ENCODE measurements around the gene GNB5.

The GNB5 gene

GRCh38 chr15:52153900-52154895, 37.0 kb downstream of the GNB5 start:
- in situ Hi-C loops (cut with MboI; ENCODE audit: low pct_unique_long_range_greater_than_20kb, low sequenced_read_pairs) = no loop called here
- DNase-seq = no peak

DNA sequence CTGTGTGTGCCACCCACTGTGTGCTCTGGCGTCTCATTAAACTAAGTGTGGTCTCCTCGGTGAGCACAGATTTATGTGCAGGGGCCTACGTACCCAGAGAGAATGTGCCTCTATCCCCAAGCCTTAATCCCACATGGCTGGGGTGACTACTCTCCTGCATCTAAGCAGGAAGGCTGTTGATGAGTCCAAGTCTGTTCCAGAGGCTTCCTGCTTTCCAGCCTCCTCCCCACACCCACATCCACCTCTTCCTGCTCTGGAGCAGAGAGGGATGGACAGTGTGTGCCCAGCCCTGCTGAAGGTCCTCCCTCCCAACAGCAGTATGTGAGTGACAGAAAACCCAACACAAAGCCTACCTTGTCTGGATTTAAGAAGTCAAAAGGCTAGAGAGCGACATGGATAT, 39.8 kb downstream of the GNB5 start:
- in situ Hi-C loops (cut with MboI; ENCODE audit: low pct_unique_long_range_greater_than_20kb, low sequenced_read_pairs) = no loop called here
- no peak for DNase-seq

DNA sequence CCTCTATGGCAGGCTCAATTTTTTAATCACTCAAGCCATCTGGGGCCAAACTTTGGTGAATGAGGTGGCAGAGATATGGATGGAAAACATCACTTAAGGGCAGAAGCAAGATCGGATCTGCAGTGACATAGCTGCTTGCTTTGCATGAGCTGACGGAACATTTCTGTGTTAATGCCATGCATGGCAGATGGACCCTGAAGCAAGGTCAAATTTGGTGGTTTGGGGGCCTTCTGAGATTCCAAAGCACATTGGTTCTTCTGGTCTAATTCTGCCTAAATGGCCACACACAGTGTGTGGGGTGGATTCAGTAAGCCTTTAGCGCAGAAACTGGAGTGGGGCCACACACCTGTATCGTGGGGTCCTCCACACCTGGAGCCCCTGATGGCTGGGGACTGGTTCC, 40.3 kb downstream of the GNB5 start:
- DNase-seq = no peak
- in situ Hi-C loops (cut with MboI; ENCODE audit: low pct_unique_long_range_greater_than_20kb, low sequenced_read_pairs) = no loop called here

DNA sequence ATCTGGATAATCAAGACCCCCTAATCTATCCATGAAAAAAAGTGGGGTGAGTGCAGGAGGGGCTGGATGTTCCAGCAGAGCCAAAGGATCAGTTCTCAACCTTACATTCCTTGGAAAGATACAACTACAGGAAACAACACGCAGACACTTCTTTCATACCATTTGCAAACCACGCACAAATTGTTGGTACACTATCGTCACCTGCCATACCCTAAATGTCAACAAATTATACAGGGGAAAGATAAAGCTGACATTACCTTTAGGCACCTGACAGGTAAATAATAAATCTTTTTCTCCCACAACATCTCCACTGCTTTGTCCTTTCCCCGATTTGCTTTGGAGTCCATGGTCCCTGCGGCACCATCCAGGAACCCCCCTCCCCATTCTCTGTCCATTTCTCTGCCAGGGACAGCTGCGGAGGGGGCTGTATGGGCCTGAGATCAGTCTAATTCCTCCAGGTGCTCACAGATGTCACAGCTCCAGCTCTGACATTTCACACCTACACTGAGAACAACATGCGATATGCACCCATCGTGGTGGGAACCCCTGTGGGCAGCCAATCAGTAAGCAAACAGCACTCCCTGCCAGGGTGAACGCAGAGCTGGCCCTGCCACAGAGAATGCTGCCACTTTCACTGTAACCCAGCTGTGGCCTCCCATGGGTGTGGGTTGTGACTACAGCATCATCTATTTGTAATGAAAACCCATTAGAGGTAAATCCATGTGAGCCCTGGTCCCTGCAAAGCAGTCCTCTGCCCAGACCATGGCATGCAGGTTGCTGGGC, 41.0 kb downstream of the GNB5 start:
- in situ Hi-C loops (cut with MboI; ENCODE audit: low pct_unique_long_range_greater_than_20kb, low sequenced_read_pairs) = no loop called here

DNA sequence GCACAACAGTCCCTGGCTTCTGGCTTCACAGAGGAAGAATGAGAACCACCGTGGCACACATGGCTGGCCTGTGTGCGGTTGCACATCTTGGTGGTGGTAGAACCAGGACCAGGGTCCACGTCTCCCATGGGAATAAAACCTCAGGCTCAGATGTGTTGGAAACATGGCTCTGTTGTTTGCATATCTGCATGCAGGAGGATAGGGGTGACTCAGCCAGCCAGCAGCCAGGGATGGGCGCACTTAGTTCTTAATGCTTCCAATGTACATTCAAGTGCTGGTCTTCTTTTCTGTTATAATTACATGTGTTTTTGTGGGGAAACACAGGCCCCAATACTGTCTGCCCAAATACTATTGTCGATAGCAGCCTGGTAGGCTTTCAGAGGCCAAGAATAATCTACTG, 42.8 kb downstream of the GNB5 start:
- in situ Hi-C loops (cut with MboI; ENCODE audit: low pct_unique_long_range_greater_than_20kb, low sequenced_read_pairs) = no loop called here
- DNase-seq = no peak

More for the DNA sequence above, 41.0 kb downstream of the GNB5 start:
- DNase-seq = no peak

GRCh38 chr15:52146776-52147175, 44.4 kb downstream of the GNB5 start:
- in situ Hi-C loops (cut with MboI; ENCODE audit: low pct_unique_long_range_greater_than_20kb, low sequenced_read_pairs) = no loop called here
- DNase-seq = no peak

DNA sequence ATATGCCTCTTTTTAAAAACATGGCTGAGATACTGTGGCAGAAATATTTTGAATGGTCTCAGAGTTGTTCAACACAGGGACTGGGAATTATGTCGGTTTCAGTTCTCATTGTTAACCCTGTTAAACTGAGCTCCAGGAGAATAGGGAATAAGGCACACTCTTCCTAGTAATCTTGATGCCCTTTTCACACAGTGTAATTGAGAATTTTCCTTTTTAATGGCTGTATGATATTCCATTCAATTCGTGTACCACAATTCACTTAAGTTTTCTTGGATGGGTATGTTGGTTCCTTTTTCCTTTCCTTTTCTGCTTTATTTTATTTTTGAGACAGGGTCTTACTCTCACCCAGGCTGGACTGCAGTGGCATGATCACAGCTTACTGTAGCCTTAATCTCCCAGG, 44.9 kb downstream of the GNB5 start:
- no peak for DNase-seq
- in situ Hi-C loops (cut with MboI; ENCODE audit: low pct_unique_long_range_greater_than_20kb, low sequenced_read_pairs) = no loop called here

- in situ Hi-C loops (cut with MboI; ENCODE audit: low pct_unique_long_range_greater_than_20kb, low sequenced_read_pairs) = no loop called here
- DNase-seq = no peak
These were observed 46.5 kb downstream of the GNB5 start for GRCh38 chr15:52144656-52145178.

DNA sequence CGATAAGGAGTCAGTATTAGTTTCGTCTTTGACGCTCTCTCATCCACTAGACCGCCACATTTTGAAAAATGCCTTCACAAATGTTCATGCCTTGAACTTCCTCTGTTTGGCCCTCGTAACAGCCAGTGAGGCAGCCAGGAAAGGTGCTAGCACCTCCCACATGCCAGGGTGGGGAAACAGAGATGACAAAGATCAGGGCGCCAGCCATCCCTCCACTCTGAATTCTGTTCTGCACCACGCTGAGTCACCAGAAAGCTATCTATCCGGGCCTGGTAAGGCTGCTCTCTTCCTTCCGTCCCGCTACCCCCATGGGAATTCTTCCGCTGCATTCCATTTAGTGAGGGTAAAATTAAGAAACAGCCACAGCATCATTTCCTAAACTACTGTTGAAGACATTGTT, 47.3 kb downstream of the GNB5 start:
- no peak for DNase-seq

GRCh38 chr15:52140646-52141045, 50.5 kb downstream of the GNB5 start:
- in situ Hi-C loops (cut with MboI; ENCODE audit: low pct_unique_long_range_greater_than_20kb, low sequenced_read_pairs) = no loop called here
- no peak for DNase-seq

More for the DNA sequence above, 47.3 kb downstream of the GNB5 start:
- in situ Hi-C loops (cut with MboI; ENCODE audit: low pct_unique_long_range_greater_than_20kb, low sequenced_read_pairs) = no loop called here

GRCh38 chr15:52139599-52140462, 51.4 kb downstream of the GNB5 start:
- in situ Hi-C loops (cut with MboI; ENCODE audit: low pct_unique_long_range_greater_than_20kb, low sequenced_read_pairs) = no loop called here
- peak; percentile 83 for DNase-seq

DNA sequence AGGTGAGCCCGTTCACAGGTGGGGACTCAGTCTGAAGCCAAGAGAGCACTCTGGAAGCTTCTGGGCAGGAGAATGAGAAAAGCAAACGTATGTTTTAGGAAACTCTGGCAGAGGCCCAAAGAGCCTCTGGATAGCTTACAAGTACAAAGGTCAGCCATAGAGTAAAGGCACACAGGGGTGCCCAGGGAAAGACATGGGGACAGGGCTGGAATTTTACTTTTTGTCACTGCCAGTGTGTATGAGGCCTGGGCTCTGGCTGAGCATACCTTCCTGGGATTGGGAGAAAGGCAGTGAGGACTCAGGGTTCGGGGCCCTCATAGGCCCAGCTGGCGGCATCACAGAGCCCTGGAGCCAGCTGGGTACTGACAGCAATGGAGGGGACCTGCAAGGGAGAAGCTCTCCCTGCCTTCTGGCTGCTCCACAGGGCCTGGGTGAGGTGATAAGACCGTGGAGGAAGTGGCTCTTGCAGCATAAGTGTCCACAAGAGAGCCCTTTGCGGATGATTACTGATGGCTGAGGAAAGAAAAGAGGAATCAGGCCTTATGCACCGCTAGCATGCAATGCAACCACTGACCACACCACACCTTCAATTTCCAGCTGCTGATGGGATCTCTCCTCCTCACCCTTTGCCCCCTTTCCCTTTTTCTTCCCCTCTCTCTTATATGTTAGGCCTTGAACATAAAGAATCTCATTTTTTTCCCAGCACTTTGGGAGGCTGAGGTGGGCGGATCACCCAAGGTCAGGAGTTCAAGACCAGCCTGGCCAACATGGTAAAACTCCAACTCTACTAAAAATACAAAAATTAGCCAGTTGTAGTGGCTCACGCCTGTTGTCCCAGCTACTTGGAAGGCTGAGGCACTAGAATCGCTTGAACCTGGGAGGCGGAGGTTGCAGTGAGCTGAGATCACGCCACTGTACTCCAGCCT, 53.5 kb downstream of the GNB5 start:
- in situ Hi-C loops (cut with MboI; ENCODE audit: low pct_unique_long_range_greater_than_20kb, low sequenced_read_pairs) = no loop called here
- peak; percentile 94 for DNase-seq

DNA sequence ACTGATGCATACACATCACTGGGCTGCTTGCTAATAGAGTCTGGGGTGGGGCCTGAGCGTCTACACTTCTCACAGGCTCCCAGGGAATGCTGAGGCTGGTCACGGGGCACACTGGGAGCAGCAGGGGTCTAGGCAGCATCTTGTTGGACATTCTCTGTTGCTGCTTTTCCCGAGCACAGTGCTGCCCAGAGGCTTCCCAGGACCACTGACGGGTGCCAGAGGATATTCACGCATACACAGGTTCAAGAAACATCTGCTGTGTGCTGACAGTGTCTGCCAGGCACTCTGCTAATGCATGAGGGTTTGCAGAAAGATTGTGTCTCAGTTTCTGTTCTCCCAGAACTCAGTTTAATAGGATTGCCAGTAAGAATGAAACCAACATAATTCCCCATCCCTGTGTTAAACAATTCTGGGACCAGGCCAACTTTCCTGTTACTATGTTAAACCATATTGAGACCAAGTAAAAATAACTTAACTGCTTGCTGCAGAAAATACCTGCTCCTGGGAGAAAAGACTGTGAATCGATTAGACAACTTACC, 54.7 kb downstream of the GNB5 start:
- in situ Hi-C loops (cut with MboI; ENCODE audit: low pct_unique_long_range_greater_than_20kb, low sequenced_read_pairs) = no loop called here
- no peak for DNase-seq

GRCh38 chr15:52134502-52135144, 56.6 kb downstream of the GNB5 start:
- no peak for DNase-seq
- in situ Hi-C loops (cut with MboI; ENCODE audit: low pct_unique_long_range_greater_than_20kb, low sequenced_read_pairs) = no loop called here

GRCh38 chr15:52133510-52134220, 57.5 kb downstream of the GNB5 start:
- peak; percentile 56 for DNase-seq
- in situ Hi-C loops (cut with MboI; ENCODE audit: low pct_unique_long_range_greater_than_20kb, low sequenced_read_pairs) = no loop called here

GRCh38 chr15:52132066-52132465, 59.1 kb downstream of the GNB5 start:
- DNase-seq = no peak
- in situ Hi-C loops (cut with MboI; ENCODE audit: low pct_unique_long_range_greater_than_20kb, low sequenced_read_pairs) = no loop called here

DNA sequence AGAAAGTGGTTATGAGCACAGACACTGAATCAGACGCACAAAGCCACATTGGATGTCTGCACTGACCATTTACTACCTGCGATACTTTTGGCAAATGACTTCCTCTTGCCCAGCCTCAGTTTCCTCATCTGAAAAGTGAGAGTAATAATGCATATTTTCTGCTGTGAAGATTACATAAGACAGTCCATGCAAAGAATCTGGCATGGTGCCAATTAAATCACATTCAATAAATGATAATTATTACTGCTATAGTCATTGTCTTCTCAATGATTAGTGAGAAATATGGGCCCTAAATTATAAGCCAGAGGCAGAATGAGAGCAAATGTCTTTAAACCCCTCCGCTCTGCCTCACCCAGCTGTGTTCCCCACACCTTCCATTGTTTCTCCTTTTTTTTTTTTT, 62.6 kb downstream of the GNB5 start:
- DNase-seq = no peak
- in situ Hi-C loops (cut with MboI; ENCODE audit: low pct_unique_long_range_greater_than_20kb, low sequenced_read_pairs) = no loop called here
